ENCODE data around the gene RPL29.

Gene RPL29

DNA sequence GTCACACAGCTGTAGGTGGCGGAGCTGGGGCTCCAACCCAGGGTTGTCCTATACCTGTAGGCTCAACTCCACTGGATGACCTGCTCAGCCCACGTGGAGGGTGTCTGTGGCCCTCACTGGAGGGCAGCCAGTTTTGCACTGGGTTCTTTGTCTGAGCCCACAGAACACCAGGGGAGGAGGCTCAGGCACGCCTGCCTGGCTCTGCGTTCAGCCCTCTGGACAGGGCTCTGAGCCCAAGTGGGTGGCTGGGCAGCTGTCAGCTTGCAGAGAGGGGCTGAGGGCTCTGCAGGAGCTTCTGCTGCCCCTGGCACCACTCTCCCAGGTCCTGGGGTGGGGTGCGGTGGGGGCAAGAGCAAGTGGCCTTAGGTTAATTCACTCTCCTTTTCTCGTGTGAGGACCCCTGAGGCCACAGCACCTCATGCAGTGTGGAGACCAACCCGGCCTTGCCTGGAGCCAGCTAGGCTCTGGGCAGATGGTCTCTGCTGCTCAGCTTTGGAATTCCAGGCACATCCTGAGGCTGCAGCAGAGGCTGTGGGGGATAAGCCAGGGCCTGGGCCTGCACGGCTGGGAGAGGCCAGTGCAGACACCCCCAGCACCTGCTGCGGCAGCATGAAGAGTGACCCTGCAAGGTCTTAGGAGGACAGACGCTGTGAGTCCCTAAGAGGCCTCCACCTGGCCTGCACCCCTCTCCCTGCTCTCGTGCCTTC, 37.2 kb upstream of the RPL29 start:
- no peak for TF ChIP-seq CTCF (conservative IDR thresholded peaks at IDR 0.05; ENCODE audit: low read depth, low read length)

DNA sequence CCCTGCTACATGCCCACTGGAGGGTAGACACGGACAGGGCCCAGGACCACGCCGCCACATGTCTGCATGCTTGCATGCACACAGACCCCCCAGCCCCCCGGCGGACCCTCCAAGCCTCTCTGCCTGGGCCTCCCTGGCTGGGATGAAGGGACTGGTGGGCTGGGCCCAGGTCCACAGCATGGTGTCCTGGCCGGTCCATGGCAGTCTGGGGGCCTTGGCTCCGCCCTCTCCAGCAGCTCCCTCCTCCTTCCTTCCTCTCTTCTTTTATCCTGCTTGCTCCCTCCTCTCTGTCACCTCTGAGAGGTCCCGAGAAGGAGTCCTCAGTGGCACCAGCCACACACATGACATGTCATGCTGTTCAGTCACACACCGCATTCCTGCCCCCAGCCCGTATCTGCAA, 36.2 kb upstream of the RPL29 start:
- TF ChIP-seq CTCF (conservative IDR thresholded peaks at IDR 0.05; ENCODE audit: low read depth, low read length): no peak
- H3K4me3 ChIP-seq (ENCODE audit: low read depth, low read length): no peak overlapping the region
- no peak for DNase-seq (ENCODE audit: low read depth)

More for the DNA sequence above, 37.2 kb upstream of the RPL29 start:
- H3K4me3 ChIP-seq (ENCODE audit: low read depth, low read length): no peak overlapping the region
- no peak for DNase-seq (ENCODE audit: low read depth)

- no peak overlapping the region for H3K4me3 ChIP-seq (ENCODE audit: low read depth, low read length)
- no peak for DNase-seq (ENCODE audit: low read depth)
- TF ChIP-seq CTCF (conservative IDR thresholded peaks at IDR 0.05; ENCODE audit: low read depth, low read length): no peak
Observed at GRCh38 chr3:52030714-52031310, 35.1 kb upstream of the RPL29 start.

DNA sequence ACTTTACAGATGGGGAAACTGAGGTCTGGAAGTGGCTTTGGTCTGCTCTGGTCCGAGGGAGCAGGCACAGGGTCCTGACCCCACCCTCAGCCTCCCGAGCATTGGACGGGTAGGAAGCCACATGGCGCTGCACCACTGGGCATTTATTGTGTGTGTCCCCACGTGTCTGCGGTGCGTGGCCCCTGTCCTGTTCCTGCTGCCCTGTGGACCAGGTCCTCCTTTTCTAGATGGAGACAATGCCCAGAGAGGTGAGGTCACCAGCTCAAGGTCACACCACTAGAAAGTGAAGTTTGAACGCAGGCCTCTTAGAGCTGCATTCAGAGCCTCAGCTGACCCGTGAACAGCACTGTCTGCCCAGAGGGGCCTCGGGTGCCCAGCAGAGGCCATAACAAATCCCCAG, 33.8 kb upstream of the RPL29 start:
- TF ChIP-seq CTCF (conservative IDR thresholded peaks at IDR 0.05; ENCODE audit: low read depth, low read length): no peak
- H3K4me3 ChIP-seq (ENCODE audit: low read depth, low read length): no peak overlapping the region
- no peak for DNase-seq (ENCODE audit: low read depth)

DNA sequence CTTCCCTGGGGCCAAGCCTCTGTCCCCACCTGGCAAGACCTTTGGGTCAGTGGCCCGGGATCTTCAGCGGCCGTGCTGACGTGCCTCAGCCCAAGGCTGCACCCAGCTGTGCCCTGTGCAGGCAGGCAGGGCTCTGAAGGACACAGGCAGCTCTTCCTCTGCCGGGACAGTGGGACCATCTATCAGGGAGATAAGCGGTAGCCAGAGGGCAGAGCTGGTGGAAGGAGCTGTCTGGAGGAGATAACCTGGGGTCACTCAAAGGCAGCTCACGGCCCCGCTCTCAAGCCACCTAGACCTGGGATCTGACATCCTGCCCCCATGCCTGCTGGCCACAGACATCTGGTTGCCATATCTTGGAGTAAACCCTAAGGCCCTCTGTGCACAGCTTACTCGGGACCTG, 33.4 kb upstream of the RPL29 start:
- DNase-seq (ENCODE audit: low read depth): no peak
- no peak for TF ChIP-seq CTCF (conservative IDR thresholded peaks at IDR 0.05; ENCODE audit: low read depth, low read length)

DNA sequence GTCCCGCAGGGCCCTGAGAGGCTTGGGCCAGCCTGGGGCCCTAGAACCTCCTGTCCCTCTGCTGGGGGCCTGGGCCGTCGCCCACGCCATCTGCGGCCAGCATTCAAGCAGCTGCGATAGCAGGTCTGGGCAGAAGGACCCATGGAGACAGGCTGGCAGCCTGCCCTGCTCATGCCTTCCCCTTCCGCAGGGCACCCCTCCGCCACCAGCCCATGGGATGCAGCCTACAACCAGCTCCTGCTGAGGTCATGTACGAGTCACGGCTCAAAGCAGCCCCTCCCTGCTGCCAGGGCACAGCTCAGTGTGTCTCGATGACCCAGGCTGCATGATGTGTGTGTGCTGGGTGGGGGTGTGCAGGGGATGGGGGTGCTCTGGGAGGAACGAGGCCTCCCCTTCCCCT, 32.9 kb upstream of the RPL29 start:
- no peak for DNase-seq (ENCODE audit: low read depth)
- no peak overlapping the region for H3K4me3 ChIP-seq (ENCODE audit: low read depth, low read length)
- no peak for TF ChIP-seq CTCF (conservative IDR thresholded peaks at IDR 0.05; ENCODE audit: low read depth, low read length)

More for the DNA sequence above, 33.4 kb upstream of the RPL29 start:
- no peak overlapping the region for H3K4me3 ChIP-seq (ENCODE audit: low read depth, low read length)

DNA sequence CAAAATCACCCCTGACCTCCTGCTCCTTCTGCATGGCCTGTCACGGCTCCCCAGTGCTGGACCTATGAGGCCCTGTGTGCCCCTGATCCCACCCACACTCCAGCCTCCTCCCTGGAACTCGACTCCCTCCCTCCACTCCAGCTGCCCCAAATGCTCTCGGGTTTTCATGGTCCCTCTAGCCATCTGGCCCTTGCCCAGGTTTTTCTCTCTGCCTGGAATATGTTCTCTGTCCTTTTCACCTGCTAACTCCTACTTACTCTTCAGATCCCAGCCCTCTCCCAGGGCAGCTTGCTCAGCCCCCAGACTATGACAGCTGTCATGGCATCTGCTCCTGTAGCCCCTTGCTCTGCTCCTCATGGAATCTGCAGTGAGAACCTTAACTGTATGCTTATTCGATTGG, 30.3 kb upstream of the RPL29 start:
- no peak for TF ChIP-seq CTCF (conservative IDR thresholded peaks at IDR 0.05; ENCODE audit: low read depth, low read length)
- no peak for DNase-seq (ENCODE audit: low read depth)
- no peak overlapping the region for H3K4me3 ChIP-seq (ENCODE audit: low read depth, low read length)
